Endodermal cell (in vitro differentiated cells): ENCODE results near the gene SPATA25. TPM values are rescaled to one million over a fixed set of nuclear protein-coding genes. Genes with fewer than 3 reads are reported as not detected.
A peak's percentile ranks its signal among the peaks of the same experiment; 100 is the strongest.

Experiments
- DNase-seq: peaks from one replicate; pipeline ENCODE4 v3.0.0-alpha.2; 2017
- H3K27ac ChIP-seq: 2 replicates; pipeline ENCODE4 v1.5.1; 2013; ENCODE audit warnings: mild to moderate bottlenecking, low read depth, low read length, moderate library complexity
- H3K27me3 ChIP-seq: 2 replicates; pipeline ENCODE4 v1.6.1; 2013; ENCODE audit warnings: mild to moderate bottlenecking, low read length, moderate library complexity; ENCODE audit not compliant: insufficient read depth, control insufficient read depth, poor library complexity, severe bottlenecking
- H3K36me3 ChIP-seq: 2 replicates; pipeline ENCODE4 v1.7.0; 2013; ENCODE audit warnings: mild to moderate bottlenecking, low read length, moderate library complexity; ENCODE audit not compliant: control insufficient read depth, insufficient read depth
- H3K4me1 ChIP-seq: one replicate; pipeline ENCODE4 v1.7.0; 2013; ENCODE audit warnings: low read length; ENCODE audit not compliant: control insufficient read depth, insufficient read depth
- H3K4me3 ChIP-seq: 2 replicates; pipeline ENCODE4 v1.5.1; 2013; ENCODE audit warnings: mild to moderate bottlenecking, low read length, moderate library complexity
- H3K9ac ChIP-seq: 2 replicates; pipeline ENCODE4 v1.6.1; 2013; ENCODE audit warnings: mild to moderate bottlenecking, low read length, moderate library complexity; ENCODE audit not compliant: poor library complexity, severe bottlenecking; ENCODE audit errors: extremely low read depth
- H3K9me3 ChIP-seq: 2 replicates; pipeline ENCODE4 v1.6.1; 2013; ENCODE audit warnings: mild to moderate bottlenecking, low read length, moderate library complexity; ENCODE audit not compliant: control insufficient read depth
- H3K27ac Mint-ChIP-seq: 2 replicates; pipeline ENCODE4 v1.8.0; 2020; ENCODE audit warnings: mixed read lengths
- H3K27me3 Mint-ChIP-seq: 2 replicates; pipeline ENCODE4 v1.8.0; 2021; ENCODE audit warnings: mild to moderate bottlenecking, mixed read lengths; ENCODE audit not compliant: insufficient read depth
- H3K36me3 Mint-ChIP-seq: 2 replicates; pipeline ENCODE4 v1.8.0; 2020; ENCODE audit warnings: low read depth, mixed read lengths
- H3K4me1 Mint-ChIP-seq: 2 replicates; pipeline ENCODE4 v1.8.0; 2020; ENCODE audit warnings: mixed read lengths
- H3K4me3 Mint-ChIP-seq: 2 replicates; pipeline ENCODE4 v1.8.0; 2020; ENCODE audit warnings: mild to moderate bottlenecking, moderate library complexity, mixed read lengths
- H3K9me3 Mint-ChIP-seq: 2 replicates; pipeline ENCODE4 v1.8.0; 2020; ENCODE audit warnings: mild to moderate bottlenecking, mixed read lengths
- CTCF ChIP-seq: fragments of 200-600 bp; sonication (generic); conservative IDR thresholded peaks from 2 replicates; pipeline ENCODE4 v1.5.0; 2021; ENCODE audit warnings: antibody characterized with exemption, mild to moderate bottlenecking
- WGBS, 2 experiments: methylation state at CpG; one replicate each; pipeline versions ENCODE4 v1.1.5 to v1.1.7; 2013; ENCODE audit warnings: missing lambda C conversion rate in 2 of 2, mixed read lengths in 1 of 2; ENCODE audit not compliant: insufficient coverage in 1 of 2, insufficient read length in 1 of 2; 5-methylcytosine and 5-hydroxymethylcytosine counted together
- long read RNA-seq, 4 experiments: library from polyadenylated mRNA in 2 of 4; library from RNA in 1 of 4; library from capped mRNA in 1 of 4; stranded (forward) in 3 of 4; unstranded in 1 of 4; transcript quantifications; one replicate each; pipeline ENCODE4 v2.0.0, GENCODE V29; 2020 to 2021; ENCODE audit warnings: inconsistent platforms in 1 of 4
- polyA plus RNA-seq, 2 experiments: library from polyadenylated mRNA; stranded (reverse); fragments of 50-300 nt; gene quantifications; one replicate each; pipeline ENCODE4 v1.2.3, GENCODE V29; 2013
- total RNA-seq, 2 donors: library from RNA; stranded (reverse); fragmentation: NEBNext Ultra II Directional in 1 of 2; extraction: Animal tissue kit (Norgen Biotek cat#: 25700) in 1 of 2; gene quantifications; 2 replicates in 1 of 2; 3 replicates in 1 of 2; pipeline ENCODE4 v1.2.1, GENCODE V29; 2021

The SPATA25 gene
- total RNA-seq: 1 to 10 TPM; 2.2 to 2.6 TPM
- 0.89 TPM for polyA plus RNA-seq (2013, experiment 1 of 2)
- polyA plus RNA-seq (2013, experiment 2 of 2): 0.54 TPM
- long read RNA-seq, experiment 1: 0 reads
- long read RNA-seq, experiment 2: 0 reads
- long read RNA-seq, experiment 3: 0 reads
- long read RNA-seq, experiment 4: 0 reads

GRCh38 chr20:45887346-45887715 lies at the start of gene SPATA25:
Gene SPATA25 (minus strand): TSS chr20:45887622. CDS start chr20:45887590, 32 bp downstream.
- H3K9me3 Mint-ChIP-seq: no peaks in the 10 kb centered on the region
- TF ChIP-seq CTCF: no peak
- no peaks in the 10 kb centered on the region for H3K27me3 Mint-ChIP-seq
- H3K4me3 Mint-ChIP-seq: no peak within 1 kb of the TSS
- H3K27me3 ChIP-seq: no peaks in the 10 kb centered on the region
- H3K4me1 ChIP-seq: no peaks in the 10 kb centered on the region
- H3K9me3 ChIP-seq: no peaks in the 10 kb centered on the region
- H3K9ac ChIP-seq: no peak within 1 kb of the TSS
- H3K36me3 Mint-ChIP-seq: peaks cover 27% of the 10 kb centered on the region
- H3K27ac Mint-ChIP-seq: peak within 1 kb of the TSS; percentile 6
- DNase-seq: no peak
- WGBS, 2 experiments: 88 to 93% methylated on average over 2 to 8 of the region's 8 CpGs
- H3K36me3 ChIP-seq: peaks cover 24% of the 10 kb centered on the region
- no peak within 1 kb of the TSS for H3K4me3 ChIP-seq
- H3K27ac ChIP-seq: no peak within 1 kb of the TSS
- H3K4me1 Mint-ChIP-seq: peaks cover 4% of the 10 kb centered on the region

- H3K27me3 Mint-ChIP-seq: no peaks in the 10 kb centered on the region
- no peak for DNase-seq
- H3K36me3 Mint-ChIP-seq: peaks cover 34% of the 10 kb centered on the region
- Histone ChIP-seq H3K36me3 (peaks cover 32% of the 10 kb centered on the region), H3K4me1 (peaks cover 18% of the 10 kb centered on the region), H3K27ac (peak overlapping the region; percentile 100), H3K27me3 (no peaks in the 10 kb centered on the region), H3K4me3 (peak overlapping the region; percentile 83), H3K9ac (peak overlapping the region; percentile 99), H3K9me3 (no peaks in the 10 kb centered on the region)
- H3K27ac Mint-ChIP-seq: peak overlapping the region; percentile 93
- WGBS, 2 experiments: 30 to 32% methylated on average over 19 to 21 of the region's 21 CpGs
- TF ChIP-seq CTCF: no peak
- H3K9me3 Mint-ChIP-seq: no peaks in the 10 kb centered on the region
- H3K4me3 Mint-ChIP-seq: peak overlapping the region; percentile 97
- peaks cover 28% of the 10 kb centered on the region for H3K4me1 Mint-ChIP-seq
Observed at GRCh38 chr20:45935416-45936046, 48.1 kb upstream of the SPATA25 start.

- DNase-seq: peak; percentile 99
- peak within 1 kb of the TSS; percentile 99 for H3K27ac Mint-ChIP-seq
- H3K4me1 Mint-ChIP-seq: peaks cover 28% of the 10 kb centered on the region
- no peaks in the 10 kb centered on the region for H3K9me3 Mint-ChIP-seq
- Histone ChIP-seq H3K36me3 (peaks cover 26% of the 10 kb centered on the region), H3K27ac (peak within 1 kb of the TSS; percentile 100), H3K9ac (peak within 1 kb of the TSS; percentile 99), H3K4me1 (peaks cover 18% of the 10 kb centered on the region), H3K27me3 (no peaks in the 10 kb centered on the region), H3K9me3 (no peaks in the 10 kb centered on the region), H3K4me3 (peak within 1 kb of the TSS; percentile 91)
- H3K36me3 Mint-ChIP-seq: peaks cover 28% of the 10 kb centered on the region
- H3K27me3 Mint-ChIP-seq: no peaks in the 10 kb centered on the region
- no peak for TF ChIP-seq CTCF
- H3K4me3 Mint-ChIP-seq: peak within 1 kb of the TSS; percentile 97
- WGBS, 2 experiments: 0% methylated on average over 18 to 94 of the region's 102 CpGs
Observed at GRCh38 chr20:45934586-45935415, 47.4 kb upstream of the SPATA25 start, which contains the start of gene PCIF1. Gene PCIF1 (plus strand): TSS chr20:45934683. CDS start chr20:45939000, 4,317 bp downstream.
